T-helper 22 cell (primary cell): ENCODE measurements around the gene EPB41L1.
"Not testable (repeated sequence)": the region's sequence is repeated elsewhere in the genome, so short reads cannot be mapped to it uniquely, and the experiment has no call there.

Source experiments
- DNase-seq: peaks from one replicate; pipeline ENCODE4 v3.0.0-alpha.2; 2020; ENCODE audit warnings: low read depth

EPB41L1 gene

DNA sequence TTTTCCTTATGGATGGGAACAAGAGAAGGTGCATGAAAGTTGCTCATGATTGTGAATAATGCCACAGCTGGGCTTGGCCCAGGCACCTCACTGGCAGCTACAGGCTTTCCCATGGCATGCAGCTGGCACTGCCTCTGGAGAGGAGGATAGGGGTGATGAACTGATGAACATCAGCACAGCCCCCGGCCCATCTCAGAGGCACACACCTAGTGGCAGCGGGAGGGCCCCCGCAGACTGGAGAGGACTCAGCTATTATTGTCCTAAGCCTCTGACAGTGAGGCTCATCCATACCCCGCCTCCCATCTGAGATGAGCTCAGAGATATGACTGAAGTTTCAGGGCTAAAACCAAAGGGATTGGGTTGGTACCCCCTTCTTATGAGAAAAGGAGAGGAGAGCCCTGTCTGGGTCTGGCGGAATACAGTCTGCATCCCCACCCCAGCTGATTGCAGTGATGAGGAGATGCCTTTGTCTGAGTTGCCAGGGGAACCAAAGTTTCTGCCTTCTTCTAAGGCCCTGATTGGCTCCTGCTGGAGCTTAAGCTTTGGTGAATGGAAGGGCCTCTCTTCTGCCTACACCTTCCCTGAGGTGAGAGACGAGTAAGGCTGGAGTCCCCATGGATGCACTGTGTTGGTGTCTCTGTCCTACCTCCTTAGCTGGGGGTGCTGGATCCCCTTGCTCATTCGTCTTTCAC lies 27.6 kb upstream of the EPB41L1 start:
- DNase-seq: no peak

DNA sequence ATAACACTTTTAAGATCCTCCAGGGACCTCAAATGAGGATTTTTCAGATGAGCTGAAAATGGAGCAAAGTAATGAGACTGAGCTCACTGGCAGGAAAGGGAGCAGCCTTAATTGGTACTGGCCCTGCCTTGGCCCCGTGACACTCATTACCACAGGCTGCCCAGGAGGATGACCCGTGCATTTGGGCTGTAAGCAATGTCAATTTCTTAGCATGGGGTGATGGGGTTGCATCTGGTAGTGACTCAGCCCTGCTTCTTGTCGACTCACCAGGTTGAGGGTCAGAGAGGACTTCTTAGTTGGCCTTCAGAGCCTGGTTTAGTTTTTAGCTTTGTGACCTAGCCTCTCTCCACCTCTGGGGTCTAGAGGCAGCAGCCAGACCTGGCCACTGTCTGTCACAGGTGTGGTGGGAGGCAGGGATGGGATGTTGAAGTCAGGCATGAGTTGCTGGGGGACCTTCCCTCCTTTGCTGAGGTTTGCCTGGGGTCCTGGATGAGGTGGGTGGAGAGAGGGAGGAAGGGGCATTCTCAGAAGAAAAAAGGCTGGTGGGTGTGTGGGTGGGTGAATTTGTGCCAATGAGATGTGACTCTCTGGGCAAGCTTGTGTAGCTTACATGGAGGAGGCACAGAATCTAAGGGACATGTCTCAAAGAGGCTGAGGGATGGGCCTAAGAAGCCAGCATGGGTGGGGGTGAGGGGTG lies 25.9 kb upstream of the EPB41L1 start:
- DNase-seq: no peak

GRCh38 chr20:36129160-36129543 lies 25.4 kb upstream of the EPB41L1 start:
- DNase-seq: no peak

DNA sequence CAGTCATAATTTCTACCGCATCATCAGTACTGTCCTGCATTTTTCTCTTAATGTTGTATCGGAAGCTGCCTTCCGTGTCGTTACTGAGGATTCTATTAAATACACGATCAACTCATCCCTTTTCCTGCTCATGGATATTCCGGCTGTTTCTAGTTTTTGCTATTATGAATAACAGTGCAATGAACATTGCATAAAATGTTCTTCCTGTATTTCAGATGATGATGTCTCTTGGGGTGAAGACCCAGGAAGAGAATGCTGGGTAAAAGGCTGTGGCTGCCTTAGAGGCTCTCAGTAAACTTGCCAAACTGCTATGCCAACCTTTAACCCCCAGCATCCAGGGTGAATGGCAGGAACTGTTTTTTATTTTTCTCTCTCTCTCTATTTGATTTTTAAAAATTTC lies 24.1 kb upstream of the EPB41L1 start:
- DNase-seq: no peak

GRCh38 chr20:36132802-36133211 lies 21.7 kb upstream of the EPB41L1 start:
- no peak for DNase-seq

DNA sequence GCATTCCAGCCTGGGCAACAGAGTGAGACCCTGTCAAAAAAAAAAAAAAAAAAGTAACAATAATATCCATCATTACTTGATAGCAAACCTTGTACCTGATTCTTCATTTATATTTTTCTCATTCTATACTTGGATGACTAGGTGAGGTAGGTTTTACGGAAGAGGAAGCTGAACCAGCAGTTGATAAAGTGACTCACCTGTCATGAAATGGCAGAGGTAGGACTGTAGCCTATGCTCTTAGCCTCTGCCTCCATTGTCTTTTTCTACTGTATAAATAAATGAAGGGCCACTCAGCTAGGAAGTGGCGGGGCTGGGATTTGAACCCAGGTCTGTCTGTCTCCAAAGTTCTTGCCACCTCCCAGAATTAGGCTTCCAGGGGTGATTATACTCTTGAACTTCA lies 20.7 kb upstream of the EPB41L1 start:
- DNase-seq: no peak

DNA sequence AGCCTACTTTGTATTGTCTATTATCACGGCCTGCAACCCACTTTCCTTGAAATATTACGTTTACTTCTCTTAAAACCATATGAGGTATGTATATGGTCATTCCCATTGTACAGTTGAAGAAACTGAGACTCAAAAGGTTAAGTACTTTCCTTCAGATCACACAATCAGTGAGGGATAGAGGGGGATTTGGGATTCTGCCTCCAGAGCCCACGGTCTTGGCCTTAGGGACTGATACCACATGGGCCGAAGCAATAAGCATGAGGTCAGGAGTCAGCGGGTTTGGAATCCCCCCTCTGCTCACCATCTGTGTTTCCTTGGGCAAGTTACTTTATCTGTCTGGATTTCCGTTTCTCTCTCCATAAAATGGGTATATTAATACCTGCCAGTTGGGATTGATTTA lies 19.4 kb upstream of the EPB41L1 start:
- no peak for DNase-seq

GRCh38 chr20:36135821-36136220 lies 18.7 kb upstream of the EPB41L1 start:
- DNase-seq: no peak

DNA sequence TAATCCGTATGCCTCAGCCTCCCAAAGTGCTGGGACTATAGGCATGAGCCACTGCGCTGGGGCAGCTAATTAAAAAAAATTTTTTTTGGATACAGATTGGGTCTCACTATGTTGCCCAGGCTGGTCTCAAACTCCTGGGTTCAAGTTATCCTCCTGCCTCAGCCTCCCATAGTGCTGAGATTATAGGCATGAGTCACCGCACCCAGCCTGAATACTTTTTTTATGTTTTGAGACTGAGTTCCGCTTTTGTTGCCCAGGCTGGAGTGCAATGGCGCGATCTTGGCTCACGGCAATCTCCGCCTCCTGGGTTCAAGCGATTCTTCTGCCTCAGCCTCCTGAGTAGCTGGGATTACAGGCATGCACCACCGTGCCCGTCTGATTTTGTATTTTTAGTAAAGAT lies 17.2 kb upstream of the EPB41L1 start:
- not testable (repeated sequence) for DNase-seq

- DNase-seq: no peak
These were observed 13.2 kb upstream of the EPB41L1 start for GRCh38 chr20:36141310-36141709.

DNA sequence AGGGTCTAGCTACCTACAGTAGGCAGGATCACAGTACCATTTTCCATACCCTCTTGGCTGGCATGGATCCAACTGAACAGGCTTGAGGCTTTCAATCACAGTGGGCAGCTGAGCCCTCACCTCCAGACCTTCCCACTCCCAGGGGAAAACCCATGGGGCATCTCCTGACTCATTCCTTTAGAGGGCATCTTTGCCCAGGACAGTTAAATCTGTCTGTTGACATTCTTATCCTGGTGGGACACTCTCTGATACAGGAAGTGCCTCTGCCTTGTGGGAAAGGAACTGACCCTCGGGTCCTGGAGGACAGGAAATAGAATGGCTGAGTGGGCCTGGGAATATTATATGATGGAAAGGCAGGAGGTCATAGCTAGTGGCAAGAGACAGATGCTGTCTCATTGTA lies 10.2 kb upstream of the EPB41L1 start:
- no peak for DNase-seq

GRCh38 chr20:36145877-36146707 lies 8.4 kb upstream of the EPB41L1 start:
- no peak for DNase-seq

GRCh38 chr20:36147690-36148089 lies 6.8 kb upstream of the EPB41L1 start:
- DNase-seq: no peak

DNA sequence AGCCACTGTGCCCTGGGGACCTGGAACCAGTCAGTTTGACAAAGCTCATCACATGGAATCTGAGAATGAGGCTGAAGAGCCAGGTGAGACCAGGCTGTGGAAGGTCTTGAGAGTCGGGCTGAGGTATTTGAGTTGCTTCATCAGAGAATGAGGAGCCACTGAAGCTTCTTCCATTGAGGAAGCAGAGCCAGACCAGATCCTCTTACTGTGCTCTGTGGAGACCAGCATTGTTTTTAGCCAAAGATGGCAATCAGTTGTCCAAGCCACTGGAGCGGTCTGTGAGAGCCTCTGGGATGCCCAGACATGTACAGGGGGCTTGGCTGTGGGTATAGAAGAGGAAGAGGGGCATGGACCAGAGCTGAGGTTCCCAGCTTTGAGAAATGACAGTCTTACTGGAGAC lies 6.1 kb upstream of the EPB41L1 start:
- no peak for DNase-seq

DNA sequence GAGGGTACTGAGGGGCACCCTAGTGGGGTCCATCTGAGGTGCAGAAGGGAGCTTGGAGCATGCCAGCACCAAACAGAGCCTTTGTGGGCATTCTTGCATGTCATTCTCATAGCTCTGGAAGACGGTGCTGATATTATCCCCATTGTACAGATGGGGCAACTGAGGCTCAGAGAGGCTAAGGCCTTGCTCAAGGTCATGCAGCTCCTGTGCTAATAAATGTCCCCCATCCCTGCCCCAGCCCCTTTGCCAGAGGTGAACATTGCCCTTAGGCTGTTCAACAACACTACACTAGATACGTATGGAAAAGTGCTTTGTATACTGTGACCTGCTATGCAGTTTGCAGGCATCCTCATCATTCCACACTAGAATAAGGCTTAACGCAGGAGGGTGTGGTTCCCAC lies 5.5 kb upstream of the EPB41L1 start:
- DNase-seq: no peak

DNA sequence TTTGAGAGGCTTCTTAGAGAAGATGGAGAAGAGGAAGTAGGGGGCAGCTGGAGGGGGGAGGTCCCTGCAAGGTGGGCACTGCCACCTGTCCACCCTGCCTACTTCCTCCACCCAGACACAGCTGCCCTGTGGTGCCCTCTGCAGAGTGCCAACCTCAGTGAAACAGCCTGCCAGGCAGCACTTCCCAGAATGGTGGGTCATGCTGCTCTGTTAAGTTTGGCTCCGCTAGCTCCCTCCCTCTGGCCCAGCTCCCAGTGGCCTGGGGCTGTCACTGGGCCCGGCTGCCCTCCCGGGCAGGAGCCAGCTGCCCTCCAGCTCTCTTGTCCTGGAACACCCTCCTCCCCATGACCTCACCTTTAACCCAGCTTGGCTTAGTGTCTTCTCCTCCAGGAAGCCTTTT lies 5.1 kb upstream of the EPB41L1 start:
- no peak for DNase-seq

DNA sequence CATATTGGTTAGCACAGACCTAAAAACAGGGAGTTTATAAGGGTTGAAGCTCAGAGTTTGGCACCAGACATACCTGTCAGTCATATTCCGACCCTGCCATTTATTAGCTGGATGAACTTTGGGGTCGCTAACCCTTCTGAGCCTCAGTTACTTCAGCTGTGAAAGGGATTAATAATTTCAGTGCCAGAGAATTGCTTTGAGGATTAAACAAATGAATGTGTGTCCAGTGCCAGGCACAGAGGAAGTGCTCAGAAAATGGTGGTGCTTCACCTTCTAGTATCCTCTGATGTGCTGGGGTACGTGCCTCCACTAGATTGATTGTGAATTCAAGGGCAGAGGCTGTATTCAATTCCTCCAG lies 4.1 kb upstream of the EPB41L1 start:
- no peak for DNase-seq

GRCh38 chr20:36150847-36151539 lies 3.5 kb upstream of the EPB41L1 start:
- DNase-seq: no peak

DNA sequence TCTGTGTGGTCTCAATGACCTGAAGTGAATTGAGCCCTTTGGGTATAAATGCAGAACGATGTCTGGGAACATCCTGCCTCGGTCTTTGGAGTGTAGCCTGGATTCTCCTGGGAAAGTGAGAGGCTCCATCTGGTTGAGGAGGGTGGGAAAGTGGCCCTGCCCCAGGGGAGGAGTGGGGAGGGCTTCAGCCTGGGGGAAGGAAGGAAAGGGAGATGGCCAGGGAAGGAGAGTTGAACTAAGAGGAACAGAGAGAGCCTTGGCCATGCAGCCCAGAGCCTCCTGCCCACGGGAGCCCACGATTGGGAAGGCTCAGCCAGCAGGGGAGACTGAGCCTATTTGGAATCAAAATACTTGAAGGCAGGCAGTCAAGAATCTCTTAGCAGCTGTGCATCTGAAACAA lies 2.3 kb upstream of the EPB41L1 start:
- no peak for DNase-seq

DNA sequence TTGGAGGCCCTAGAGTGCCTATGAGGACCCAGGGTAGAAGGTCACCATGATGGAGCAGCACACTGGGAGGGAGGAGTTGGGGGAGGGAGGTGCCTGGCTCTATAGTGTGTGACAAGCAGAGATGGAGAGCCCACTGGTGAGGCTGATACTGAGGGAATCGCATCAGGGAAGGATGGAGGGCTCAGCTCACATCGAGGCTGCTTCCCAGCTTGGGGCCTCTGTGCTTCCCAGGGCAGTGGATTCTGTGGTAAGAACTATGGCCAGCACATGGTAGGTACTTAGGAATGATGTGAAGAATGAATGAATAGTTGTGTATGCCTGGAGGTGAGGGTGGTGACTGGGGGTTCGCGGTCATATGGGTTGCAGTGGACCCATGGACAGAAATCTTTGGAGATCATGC lies 1.3 kb upstream of the EPB41L1 start:
- DNase-seq: no peak

- DNase-seq: no peak
These were observed 522 bp upstream of the EPB41L1 start for GRCh38 chr20:36153736-36154699.

- DNase-seq: no peak
These were observed 1.1 kb downstream of the EPB41L1 start for GRCh38 chr20:36155629-36155971.
